Liver (tissue), 3 donors: ENCODE results near the gene TCF21.

Experiments used
- ATF3 ChIP-seq: IDR thresholded peaks from 2 replicates; pipeline ENCODE4 v1.6.1; 2016; ENCODE audit warnings: antibody characterized with exemption
- CTCF ChIP-seq: fragments of 150-350 bp; IDR thresholded peaks from 2 replicates; pipeline ENCODE4 v1.5.1; 2017; ENCODE audit warnings: improper control_type of control experiment, low read depth, low read length; ENCODE audit not compliant: missing input control
- EGR1 ChIP-seq, 2 donors: IDR thresholded peaks; 2 replicates each; pipeline ENCODE4 v1.6.1; 2016 to 2018; ENCODE audit warnings: antibody characterized with exemption in 2 of 2, low read depth in 2 of 2
- GABPA ChIP-seq, 2 donors: IDR thresholded peaks in 1 of 2; conservative IDR thresholded peaks in 1 of 2; 2 replicates each; pipeline ENCODE4 v1.6.1; 2016; ENCODE audit warnings: antibody characterized with exemption in 2 of 2, mild to moderate bottlenecking in 1 of 2, moderate library complexity in 1 of 2
- JUND ChIP-seq, 2 donors: IDR thresholded peaks; 2 replicates each; pipeline ENCODE4 v1.6.1; 2016; ENCODE audit warnings: antibody characterized with exemption in 2 of 2
- REST ChIP-seq: IDR thresholded peaks from 2 replicates; pipeline ENCODE4 v1.6.1; 2016; ENCODE audit warnings: antibody characterized with exemption, mild to moderate bottlenecking
- SP1 ChIP-seq: IDR thresholded peaks from 2 replicates; pipeline ENCODE4 v1.6.1; 2018; ENCODE audit warnings: antibody characterized with exemption, mild to moderate bottlenecking
- YY1 ChIP-seq: IDR thresholded peaks from 2 replicates; pipeline ENCODE4 v1.6.1; 2016; ENCODE audit warnings: antibody characterized with exemption, mild to moderate bottlenecking
- donor health status: healthy.
- donor health status: healthy.

- TF ChIP-seq CTCF (no peak), REST (no peak), SP1 (no peak), JUND (IDR thresholded peaks at IDR 0.05) (no peak), YY1 (no peak), ATF3 (no peak), EGR1 (IDR thresholded peaks at IDR 0.05; ENCODE audit: low read depth in 2 of 2) (no peak), GABPA (IDR thresholded peaks at IDR 0.05 in 1 of 2, conservative IDR thresholded peaks at IDR 0.05 in 1 of 2) (no peak)
Observed at GRCh38 chr6:133841176-133841575, 47.7 kb upstream of the TCF21 start.
